Measurements from ENCODE around the gene BICDL2. TPM values are rescaled to one million over a fixed set of nuclear protein-coding genes. Genes with fewer than 3 reads are reported as not detected.

Gene BICDL2
- total RNA-seq, 2 experiments from 2014 or later: 0.77 to 0.92 TPM

DNA sequence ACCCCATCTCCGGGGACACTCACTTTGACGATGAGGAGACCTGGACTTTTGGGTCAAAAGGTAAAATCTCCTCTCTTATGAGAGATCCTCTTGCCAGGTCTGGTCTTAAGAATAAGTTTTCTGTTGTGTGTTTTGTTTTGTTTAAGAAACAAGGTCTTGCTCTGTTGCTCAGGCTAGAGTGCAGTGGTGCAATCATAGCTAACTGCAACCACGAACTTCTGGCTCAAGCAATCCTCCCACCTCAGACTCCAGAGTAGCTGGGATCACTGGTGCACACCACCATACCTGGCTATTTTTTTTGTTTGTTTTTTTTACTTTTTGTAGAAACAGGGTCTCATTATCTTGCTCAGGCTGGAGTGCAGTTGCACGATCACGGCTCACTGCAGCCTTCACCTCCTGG lies 13.7 kb upstream of the BICDL2 start:
- peaks cover 19% of the 10 kb centered on the region for H3K36me3 Mint-ChIP-seq (ENCODE audit: low read depth)
- DNase-seq (no peak), ATAC-seq (no peak)
- TF ChIP-seq CTCF (IDR thresholded peaks at IDR 0.05): no peak
- CTCF ChIA-PET: interaction anchor here (1.6 to 6.0 kb wide), 3 partner anchors 9 to 79 kb away, joined by 4 to 99 read pairs (median 36); no protein-coding TSS in a partner anchor
- H3K9me3 Mint-ChIP-seq: no peaks in the 10 kb centered on the region
- H3K4me1 Mint-ChIP-seq (ENCODE audit: low read depth): peaks cover 31% of the 10 kb centered on the region
- POLR2A ChIA-PET: interaction anchor here (0.7 to 2.8 kb wide), 4 partner anchors 9 to 79 kb away, joined by 3 to 9 read pairs (median 6); no protein-coding TSS in a partner anchor
- no peak overlapping the region for H3K4me3 Mint-ChIP-seq
- no peak overlapping the region for H3K27ac Mint-ChIP-seq
- H3K27me3 Mint-ChIP-seq: peaks cover 11% of the 10 kb centered on the region
- intact Hi-C loops (cut with micrococcal nuclease): no loop called here

DNA sequence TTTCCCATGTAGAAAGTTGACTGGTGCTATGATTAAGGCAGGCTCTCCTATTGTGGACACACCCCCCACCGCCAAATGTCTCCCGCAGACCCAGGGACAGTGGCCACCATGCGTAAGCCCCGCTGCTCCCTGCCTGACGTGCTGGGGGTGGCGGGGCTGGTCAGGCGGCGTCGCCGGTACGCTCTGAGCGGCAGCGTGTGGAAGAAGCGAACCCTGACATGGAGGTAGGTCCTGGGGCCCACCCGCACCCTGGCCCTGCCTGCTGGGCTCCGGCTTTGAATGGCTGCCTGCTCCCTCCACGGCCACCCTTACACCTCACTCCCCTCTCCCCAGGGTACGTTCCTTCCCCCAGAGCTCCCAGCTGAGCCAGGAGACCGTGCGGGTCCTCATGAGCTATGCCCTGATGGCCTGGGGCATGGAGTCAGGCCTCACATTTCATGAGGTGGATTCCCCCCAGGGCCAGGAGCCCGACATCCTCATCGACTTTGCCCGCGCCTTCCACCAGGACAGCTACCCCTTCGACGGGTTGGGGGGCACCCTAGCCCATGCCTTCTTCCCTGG lies 13.3 kb upstream of the BICDL2 start:
- no peak overlapping the region for H3K4me3 Mint-ChIP-seq
- intact Hi-C loops (cut with micrococcal nuclease): no loop called here
- POLR2A ChIA-PET: interaction anchor here (1.3 to 2.8 kb wide), 3 partner anchors 9 to 49 kb away, joined by 4 to 9 read pairs (median 9); no protein-coding TSS in a partner anchor

GRCh38 chr16:3047387-3047720 lies 10.6 kb upstream of the BICDL2 start:
- Mint-ChIP-seq H3K4me1 (ENCODE audit: low read depth) (peaks cover 21% of the 10 kb centered on the region), H3K36me3 (ENCODE audit: low read depth) (peaks cover 2% of the 10 kb centered on the region), H3K9me3 (no peaks in the 10 kb centered on the region), H3K27me3 (peaks cover 30% of the 10 kb centered on the region), H3K27ac (no peak overlapping the region), H3K4me3 (no peak overlapping the region)
- no peak for DNase-seq
- TF ChIP-seq CTCF (IDR thresholded peaks at IDR 0.05): no peak
- no peak for ATAC-seq
- intact Hi-C loops (cut with micrococcal nuclease): no loop called here
- ChIA-PET POLR2A (interaction anchor here (0.5 to 2.2 kb wide), 9 partner anchors 8 to 41 kb away, joined by 3 to 7 read pairs (median 5); partner anchors contain the start of gene TNFRSF12A), CTCF (interaction anchor here (1.2 to 6.0 kb wide), 4 partner anchors 12 to 82 kb away, joined by 4 to 99 read pairs (median 26); no protein-coding TSS in a partner anchor)

More for the DNA sequence above, 13.3 kb upstream of the BICDL2 start:
- Mint-ChIP-seq H3K4me1 (ENCODE audit: low read depth) (peaks cover 30% of the 10 kb centered on the region), H3K27me3 (peaks cover 15% of the 10 kb centered on the region), H3K36me3 (ENCODE audit: low read depth) (peaks cover 14% of the 10 kb centered on the region), H3K9me3 (no peaks in the 10 kb centered on the region), H3K27ac (no peak overlapping the region)
- CTCF ChIA-PET: interaction anchor here (1.6 to 6.0 kb wide), 3 partner anchors 9 to 80 kb away, joined by 4 to 99 read pairs (median 36); no protein-coding TSS in a partner anchor
- ATAC-seq (no peak), DNase-seq (no peak)
- TF ChIP-seq CTCF (IDR thresholded peaks at IDR 0.05): no peak

DNA sequence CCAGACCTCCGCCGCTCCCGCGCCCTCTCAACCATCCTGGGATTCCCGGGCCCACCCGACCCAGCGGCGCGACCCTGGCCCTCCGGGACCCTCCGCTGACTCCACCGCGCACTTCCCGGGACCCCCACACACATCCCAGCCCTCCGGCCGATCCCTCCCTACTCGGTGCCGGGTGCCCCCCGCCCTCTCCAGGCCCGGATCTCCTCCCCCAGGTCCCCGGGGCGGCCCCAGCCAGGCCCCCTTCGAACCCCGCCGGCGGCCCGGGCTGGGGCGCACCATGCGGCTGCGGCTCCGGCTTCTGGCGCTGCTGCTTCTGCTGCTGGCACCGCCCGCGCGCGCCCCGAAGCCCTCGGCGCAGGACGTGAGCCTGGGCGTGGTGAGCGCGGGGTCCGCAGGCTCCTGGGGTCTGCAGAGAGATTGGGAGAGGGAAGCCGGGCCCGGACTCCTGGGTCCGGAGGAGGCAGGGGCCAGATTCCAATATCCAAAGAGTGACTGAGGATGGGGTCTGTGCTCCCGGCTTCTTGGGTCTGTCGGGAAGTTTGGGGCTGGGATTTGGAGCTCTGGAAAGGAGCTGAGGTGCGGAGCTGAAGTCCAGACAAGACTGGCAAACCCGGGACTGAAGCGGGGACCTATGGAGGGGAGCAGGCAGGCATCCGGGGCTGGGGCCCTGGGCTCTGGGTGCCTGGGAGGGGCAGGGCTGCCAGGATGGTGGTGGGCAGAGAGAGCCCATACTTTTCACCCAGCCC lies 10.1 kb upstream of the BICDL2 start:
- H3K27ac Mint-ChIP-seq: no peak overlapping the region
- no peak for TF ChIP-seq CTCF (IDR thresholded peaks at IDR 0.05)
- peak overlapping the region; percentile 38 for H3K4me3 Mint-ChIP-seq
- ChIA-PET CTCF (interaction anchor here (1.9 to 6.0 kb wide), 2 partner anchors 16 to 83 kb away, joined by 16 to 99 read pairs; no protein-coding TSS in a partner anchor), POLR2A (interaction anchor here (0.8 to 2.2 kb wide), 5 partner anchors 10 to 19 kb away, joined by 3 to 7 read pairs (median 6); no protein-coding TSS in a partner anchor)
- H3K27me3 Mint-ChIP-seq: peaks cover 34% of the 10 kb centered on the region
- DNase-seq (peak; percentile 32), ATAC-seq (peak; percentile 38)
- H3K9me3 Mint-ChIP-seq: no peaks in the 10 kb centered on the region
- peaks cover 19% of the 10 kb centered on the region for H3K4me1 Mint-ChIP-seq (ENCODE audit: low read depth)
- H3K36me3 Mint-ChIP-seq (ENCODE audit: low read depth): no peaks in the 10 kb centered on the region
- intact Hi-C loops (cut with micrococcal nuclease): no loop called here
